PC-9 (cell line): Measurements from ENCODE around the gene CIRBP.

Source experiments
- CTCF ChIP-seq: fragments of 200-600 bp; sonication (generic); conservative IDR thresholded peaks from 2 replicates; pipeline ENCODE4 v1.6.1; 2017; ENCODE audit warnings: mixed run types, antibody characterized with exemption, mild to moderate bottlenecking, moderate library complexity
- EZH2 ChIP-seq: fragments of 200-600 bp; sonication (generic); IDR thresholded peaks from 2 replicates; pipeline ENCODE4 v1.8.0; 2017; ENCODE audit warnings: antibody characterized with exemption, low read depth

- no peak for TF ChIP-seq EZH2
- TF ChIP-seq CTCF, result no peak
Observed at GRCh38 chr19:1247748-1248138, 21.4 kb upstream of the CIRBP start.
